OCI-LY7 (cell line): ENCODE measurements around the gene MSRB3.

Experiments
- CTCF ChIP-seq: fragments of 200-600 bp; sonication (generic); conservative IDR thresholded peaks from 2 replicates; pipeline ENCODE4 v1.5.1; 2014; ENCODE audit warnings: mild to moderate bottlenecking, antibody characterized with exemption, low read length, moderate library complexity, mixed read lengths
- EZH2phosphoT487 ChIP-seq: fragments of 200-600 bp; sonication (generic); IDR thresholded peaks from 2 replicates; pipeline ENCODE4 v1.6.1; 2018; ENCODE audit warnings: low read depth, borderline replicate concordance, mild to moderate bottlenecking, mixed run types, antibody characterized with exemption, low read length, moderate library complexity, mixed read lengths

- TF ChIP-seq CTCF (no peak), EZH2phosphoT487 (no peak)
Measured at GRCh38 chr12:65318186-65318685, 39.8 kb downstream of the MSRB3 start.
